HepG2 (cell line): ENCODE measurements around the gene MYADML2. TPM values are rescaled to one million over a fixed set of nuclear protein-coding genes. Genes with fewer than 3 reads are reported as not detected.
A peak's percentile ranks its signal among the peaks of the same experiment; 100 is the strongest.

Source experiments
- GABPB1 ChIP-seq: IDR thresholded peaks from 2 replicates; pipeline ENCODE4 v1.6.1; 2016; ENCODE audit warnings: mild to moderate bottlenecking, missing genetic modification reagents, moderate library complexity, missing compliant biosample characterization
- XBP1 ChIP-seq: sonication (generic); formaldehyde crosslinking; IDR thresholded peaks from 2 replicates; pipeline ENCODE4 v1.5.0; 2020; ENCODE audit warnings: missing genetic modification reagents
- ZFP36L2 ChIP-seq: sonication (generic); formaldehyde crosslinking; IDR thresholded peaks from 2 replicates; pipeline ENCODE4 v1.4.0; 2020; ENCODE audit warnings: missing genetic modification reagents
- ZMYM2 ChIP-seq: sonication (generic); formaldehyde crosslinking; IDR thresholded peaks from 2 replicates; pipeline ENCODE4 v1.8.0; 2022; ENCODE audit warnings: mild to moderate bottlenecking, missing genetic modification reagents
- ZNF225 ChIP-seq: sonication (generic); formaldehyde crosslinking; IDR thresholded peaks from 2 replicates; pipeline ENCODE4 v1.4.0; 2020; ENCODE audit warnings: mild to moderate bottlenecking, missing genetic modification reagents
- ZNF33B ChIP-seq: sonication (generic); formaldehyde crosslinking; IDR thresholded peaks from 2 replicates; pipeline ENCODE4 v1.5.1; 2020; ENCODE audit warnings: mild to moderate bottlenecking, missing genetic modification reagents
- ZNF441 ChIP-seq: sonication (generic); formaldehyde crosslinking; IDR thresholded peaks from 2 replicates; pipeline ENCODE4 v1.7.0; 2021; ENCODE audit warnings: missing genetic modification reagents, borderline replicate concordance
- ZNF510 ChIP-seq: sonication (generic); formaldehyde crosslinking; IDR thresholded peaks from 2 replicates; pipeline ENCODE4 v1.4.0; 2020; ENCODE audit warnings: low read depth, mild to moderate bottlenecking, missing genetic modification reagents
- ZNF709 ChIP-seq: sonication (generic); formaldehyde crosslinking; IDR thresholded peaks from 2 replicates; pipeline ENCODE4 v1.5.0; 2020; ENCODE audit warnings: mild to moderate bottlenecking, missing genetic modification reagents
- ZNF768 ChIP-seq: sonication (generic); formaldehyde crosslinking; IDR thresholded peaks from 2 replicates; pipeline ENCODE4 v1.4.0; 2020; ENCODE audit warnings: missing genetic modification reagents
- polyA plus RNA-seq, 8 experiments: library from polyadenylated mRNA; depleted of rRNA in 3 of 8; stranded (reverse) in 7 of 8; unstranded in 1 of 8; fragments of >200 nt; fragmentation: Illumina TruSeq in 4 of 8; extraction: Trizol in 4 of 8; gene quantifications; 2 replicates each; pipeline versions ENCODE4 v1.2.1 to v1.2.3, GENCODE V29; 2011 to 2016; ENCODE audit warnings: low read depth in 4 of 8, missing spikeins in 1 of 8, mixed read lengths in 1 of 8; ENCODE audit not compliant: insufficient read depth in 1 of 8
- total RNA-seq, 5 experiments: library from RNA; depleted of rRNA; stranded (reverse); fragments of >200 nt; fragmentation: Illumina TruSeq; extraction: Trizol; gene quantifications; 2 replicates each; pipeline ENCODE4 v1.2.3, GENCODE V29; 2016; ENCODE audit warnings: low read depth in 1 of 5
- TF ChIP-seq, protein P1 (sequence below): sonication (generic); formaldehyde crosslinking; IDR thresholded peaks from 2 replicates; pipeline ENCODE4 v1.4.0; 2020; ENCODE audit warnings: mild to moderate bottlenecking, missing genetic modification reagents
- TF ChIP-seq, protein P2 (sequence below): sonication (generic); formaldehyde crosslinking; IDR thresholded peaks from 2 replicates; pipeline ENCODE4 v1.9.0; 2022; ENCODE audit warnings: missing genetic modification reagents, mild to moderate bottlenecking, borderline replicate concordance
- TF ChIP-seq, protein P3 (sequence below): sonication (generic); formaldehyde crosslinking; IDR thresholded peaks from 2 replicates; pipeline ENCODE4 v1.4.0; 2020; ENCODE audit warnings: mild to moderate bottlenecking, missing genetic modification reagents, borderline replicate concordance
- TF ChIP-seq, protein P4 (sequence below): sonication (generic); formaldehyde crosslinking; IDR thresholded peaks from 2 replicates; pipeline ENCODE4 v1.5.1; 2020; ENCODE audit warnings: missing genetic modification reagents, mild to moderate bottlenecking, borderline replicate concordance

The MYADML2 gene
- total and polyA plus RNA-seq, 2 of the 13 experiments (the other 11 are each of a cell fraction or from before 2014, with no cell fraction given) = not detected

DNA sequence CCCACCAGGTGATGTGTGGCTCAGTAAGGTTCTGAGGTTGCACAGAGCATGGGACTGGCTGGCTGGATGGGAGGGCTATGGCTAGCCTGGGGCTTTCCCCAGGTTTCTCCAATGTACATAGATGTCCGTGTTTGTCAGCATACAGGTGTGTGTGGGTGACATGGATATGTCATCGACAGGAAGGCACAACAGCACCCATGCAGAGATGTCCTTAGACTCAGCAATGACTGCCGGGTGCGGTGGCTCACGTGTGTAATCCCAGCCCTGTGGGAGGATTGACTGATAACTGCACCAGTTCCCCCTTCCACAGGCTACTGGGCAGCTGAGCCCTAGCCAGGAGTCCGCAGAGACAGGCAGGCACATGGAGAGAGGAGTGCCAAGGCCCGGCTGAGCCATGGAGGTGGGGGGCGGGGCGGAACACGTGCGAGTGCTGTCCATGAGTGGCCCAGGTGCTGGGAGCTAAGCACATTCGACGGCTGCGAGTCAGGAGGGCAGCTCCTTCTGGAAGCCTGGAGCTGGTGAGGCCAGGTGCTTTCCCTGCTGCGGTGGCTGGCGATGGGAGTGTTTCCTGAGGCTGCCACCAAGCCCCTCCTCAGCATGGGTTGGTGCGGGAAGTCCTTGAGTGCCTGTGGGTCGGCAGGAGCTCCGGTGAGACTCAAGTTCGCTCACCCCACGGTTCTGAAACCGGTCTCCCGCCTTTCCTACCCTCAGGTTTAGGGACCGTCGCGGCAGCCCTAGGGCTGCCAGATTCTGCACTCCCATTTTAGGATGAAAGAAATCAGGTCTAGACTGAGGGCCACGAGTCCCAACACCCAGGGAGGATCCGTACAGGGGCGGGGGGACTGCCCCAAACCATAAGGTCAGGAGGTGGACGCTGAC, 29.5 kb upstream of the MYADML2 start (continued):
- TF ChIP-seq, protein P1, sequence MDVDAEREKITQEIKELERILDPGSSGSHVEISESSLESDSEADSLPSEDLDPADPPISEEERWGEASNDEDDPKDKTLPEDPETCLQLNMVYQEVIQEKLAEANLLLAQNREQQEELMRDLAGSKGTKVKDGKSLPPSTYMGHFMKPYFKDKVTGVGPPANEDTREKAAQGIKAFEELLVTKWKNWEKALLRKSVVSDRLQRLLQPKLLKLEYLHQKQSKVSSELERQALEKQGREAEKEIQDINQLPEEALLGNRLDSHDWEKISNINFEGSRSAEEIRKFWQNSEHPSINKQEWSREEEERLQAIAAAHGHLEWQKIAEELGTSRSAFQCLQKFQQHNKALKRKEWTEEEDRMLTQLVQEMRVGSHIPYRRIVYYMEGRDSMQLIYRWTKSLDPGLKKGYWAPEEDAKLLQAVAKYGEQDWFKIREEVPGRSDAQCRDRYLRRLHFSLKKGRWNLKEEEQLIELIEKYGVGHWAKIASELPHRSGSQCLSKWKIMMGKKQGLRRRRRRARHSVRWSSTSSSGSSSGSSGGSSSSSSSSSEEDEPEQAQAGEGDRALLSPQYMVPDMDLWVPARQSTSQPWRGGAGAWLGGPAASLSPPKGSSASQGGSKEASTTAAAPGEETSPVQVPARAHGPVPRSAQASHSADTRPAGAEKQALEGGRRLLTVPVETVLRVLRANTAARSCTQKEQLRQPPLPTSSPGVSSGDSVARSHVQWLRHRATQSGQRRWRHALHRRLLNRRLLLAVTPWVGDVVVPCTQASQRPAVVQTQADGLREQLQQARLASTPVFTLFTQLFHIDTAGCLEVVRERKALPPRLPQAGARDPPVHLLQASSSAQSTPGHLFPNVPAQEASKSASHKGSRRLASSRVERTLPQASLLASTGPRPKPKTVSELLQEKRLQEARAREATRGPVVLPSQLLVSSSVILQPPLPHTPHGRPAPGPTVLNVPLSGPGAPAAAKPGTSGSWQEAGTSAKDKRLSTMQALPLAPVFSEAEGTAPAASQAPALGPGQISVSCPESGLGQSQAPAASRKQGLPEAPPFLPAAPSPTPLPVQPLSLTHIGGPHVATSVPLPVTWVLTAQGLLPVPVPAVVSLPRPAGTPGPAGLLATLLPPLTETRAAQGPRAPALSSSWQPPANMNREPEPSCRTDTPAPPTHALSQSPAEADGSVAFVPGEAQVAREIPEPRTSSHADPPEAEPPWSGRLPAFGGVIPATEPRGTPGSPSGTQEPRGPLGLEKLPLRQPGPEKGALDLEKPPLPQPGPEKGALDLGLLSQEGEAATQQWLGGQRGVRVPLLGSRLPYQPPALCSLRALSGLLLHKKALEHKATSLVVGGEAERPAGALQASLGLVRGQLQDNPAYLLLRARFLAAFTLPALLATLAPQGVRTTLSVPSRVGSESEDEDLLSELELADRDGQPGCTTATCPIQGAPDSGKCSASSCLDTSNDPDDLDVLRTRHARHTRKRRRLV (CRISPR knock-in tag) = 0 out of 2 replicates have a peak, but pooled peaks have one; percentile 17
- TF ChIP-seq ZNF768 (CRISPR knock-in tag) (peak; percentile 41; the same call in 1 of the 2 replicates), ZNF510 (CRISPR knock-in tag) (peak; percentile 82; the same call in 1 of the 2 replicates), XBP1 (CRISPR knock-in tag) (no peak), ZNF709 (no peak), GABPB1 (peak; percentile 49), ZFP36L2 (CRISPR knock-in tag) (0 out of 2 replicates have a peak, but pooled peaks have one; percentile 64), ZNF441 (CRISPR knock-in tag) (no peak), ZMYM2 (peak; percentile 43), ZNF33B (0 out of 2 replicates have a peak, but pooled peaks have one; percentile 9), ZNF225 (peak; percentile 61; the same call in 1 of the 2 replicates)
- TF ChIP-seq, protein P2, sequence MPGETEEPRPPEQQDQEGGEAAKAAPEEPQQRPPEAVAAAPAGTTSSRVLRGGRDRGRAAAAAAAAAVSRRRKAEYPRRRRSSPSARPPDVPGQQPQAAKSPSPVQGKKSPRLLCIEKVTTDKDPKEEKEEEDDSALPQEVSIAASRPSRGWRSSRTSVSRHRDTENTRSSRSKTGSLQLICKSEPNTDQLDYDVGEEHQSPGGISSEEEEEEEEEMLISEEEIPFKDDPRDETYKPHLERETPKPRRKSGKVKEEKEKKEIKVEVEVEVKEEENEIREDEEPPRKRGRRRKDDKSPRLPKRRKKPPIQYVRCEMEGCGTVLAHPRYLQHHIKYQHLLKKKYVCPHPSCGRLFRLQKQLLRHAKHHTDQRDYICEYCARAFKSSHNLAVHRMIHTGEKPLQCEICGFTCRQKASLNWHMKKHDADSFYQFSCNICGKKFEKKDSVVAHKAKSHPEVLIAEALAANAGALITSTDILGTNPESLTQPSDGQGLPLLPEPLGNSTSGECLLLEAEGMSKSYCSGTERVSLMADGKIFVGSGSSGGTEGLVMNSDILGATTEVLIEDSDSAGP (CRISPR knock-in tag) = peak; percentile 75
- TF ChIP-seq, protein P3, sequence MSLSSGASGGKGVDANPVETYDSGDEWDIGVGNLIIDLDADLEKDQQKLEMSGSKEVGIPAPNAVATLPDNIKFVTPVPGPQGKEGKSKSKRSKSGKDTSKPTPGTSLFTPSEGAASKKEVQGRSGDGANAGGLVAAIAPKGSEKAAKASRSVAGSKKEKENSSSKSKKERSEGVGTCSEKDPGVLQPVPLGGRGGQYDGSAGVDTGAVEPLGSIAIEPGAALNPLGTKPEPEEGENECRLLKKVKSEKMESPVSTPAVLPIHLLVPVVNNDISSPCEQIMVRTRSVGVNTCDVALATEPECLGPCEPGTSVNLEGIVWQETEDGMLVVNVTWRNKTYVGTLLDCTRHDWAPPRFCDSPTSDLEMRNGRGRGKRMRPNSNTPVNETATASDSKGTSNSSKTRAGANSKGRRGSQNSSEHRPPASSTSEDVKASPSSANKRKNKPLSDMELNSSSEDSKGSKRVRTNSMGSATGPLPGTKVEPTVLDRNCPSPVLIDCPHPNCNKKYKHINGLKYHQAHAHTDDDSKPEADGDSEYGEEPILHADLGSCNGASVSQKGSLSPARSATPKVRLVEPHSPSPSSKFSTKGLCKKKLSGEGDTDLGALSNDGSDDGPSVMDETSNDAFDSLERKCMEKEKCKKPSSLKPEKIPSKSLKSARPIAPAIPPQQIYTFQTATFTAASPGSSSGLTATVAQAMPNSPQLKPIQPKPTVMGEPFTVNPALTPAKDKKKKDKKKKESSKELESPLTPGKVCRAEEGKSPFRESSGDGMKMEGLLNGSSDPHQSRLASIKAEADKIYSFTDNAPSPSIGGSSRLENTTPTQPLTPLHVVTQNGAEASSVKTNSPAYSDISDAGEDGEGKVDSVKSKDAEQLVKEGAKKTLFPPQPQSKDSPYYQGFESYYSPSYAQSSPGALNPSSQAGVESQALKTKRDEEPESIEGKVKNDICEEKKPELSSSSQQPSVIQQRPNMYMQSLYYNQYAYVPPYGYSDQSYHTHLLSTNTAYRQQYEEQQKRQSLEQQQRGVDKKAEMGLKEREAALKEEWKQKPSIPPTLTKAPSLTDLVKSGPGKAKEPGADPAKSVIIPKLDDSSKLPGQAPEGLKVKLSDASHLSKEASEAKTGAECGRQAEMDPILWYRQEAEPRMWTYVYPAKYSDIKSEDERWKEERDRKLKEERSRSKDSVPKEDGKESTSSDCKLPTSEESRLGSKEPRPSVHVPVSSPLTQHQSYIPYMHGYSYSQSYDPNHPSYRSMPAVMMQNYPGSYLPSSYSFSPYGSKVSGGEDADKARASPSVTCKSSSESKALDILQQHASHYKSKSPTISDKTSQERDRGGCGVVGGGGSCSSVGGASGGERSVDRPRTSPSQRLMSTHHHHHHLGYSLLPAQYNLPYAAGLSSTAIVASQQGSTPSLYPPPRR (CRISPR knock-in tag) = peak; percentile 52; the same call in 1 of the 2 replicates
- TF ChIP-seq, protein P4, sequence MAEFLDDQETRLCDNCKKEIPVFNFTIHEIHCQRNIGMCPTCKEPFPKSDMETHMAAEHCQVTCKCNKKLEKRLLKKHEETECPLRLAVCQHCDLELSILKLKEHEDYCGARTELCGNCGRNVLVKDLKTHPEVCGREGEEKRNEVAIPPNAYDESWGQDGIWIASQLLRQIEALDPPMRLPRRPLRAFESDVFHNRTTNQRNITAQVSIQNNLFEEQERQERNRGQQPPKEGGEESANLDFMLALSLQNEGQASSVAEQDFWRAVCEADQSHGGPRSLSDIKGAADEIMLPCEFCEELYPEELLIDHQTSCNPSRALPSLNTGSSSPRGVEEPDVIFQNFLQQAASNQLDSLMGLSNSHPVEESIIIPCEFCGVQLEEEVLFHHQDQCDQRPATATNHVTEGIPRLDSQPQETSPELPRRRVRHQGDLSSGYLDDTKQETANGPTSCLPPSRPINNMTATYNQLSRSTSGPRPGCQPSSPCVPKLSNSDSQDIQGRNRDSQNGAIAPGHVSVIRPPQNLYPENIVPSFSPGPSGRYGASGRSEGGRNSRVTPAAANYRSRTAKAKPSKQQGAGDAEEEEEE (CRISPR knock-in tag) = peak; percentile 78; the same call in 1 of the 2 replicates
